ENCODE measurements around the gene CD27.

GRCh38 chr12:6461401-6462233 lies 16.9 kb downstream of the CD27 start:
- TF ChIP-seq CTCF (IDR thresholded peaks at IDR 0.05) (no peak), ZFX (IDR thresholded peaks at IDR 0.05; ENCODE audit: borderline replicate concordance) (no peak)

Data from 22Rv1 (cell line).